ENCODE results near the gene EN2.

GRCh38 chr7:155487509-155488482 lies 29.9 kb downstream of the EN2 start:
- TF ChIP-seq POLR2A (IDR thresholded peaks at IDR 0.05) (no peak), CTCF (IDR thresholded peaks at IDR 0.05) (no peak)
